Measurements from ENCODE around the gene SAMD8. TPM values are rescaled to one million over a fixed set of nuclear protein-coding genes. Genes with fewer than 3 reads are reported as not detected.

The SAMD8 gene
- total and polyA plus RNA-seq, 2 of the 8 experiments (the other 6 are each of a cell fraction or from before 2014, with no cell fraction given) = 11.7 to 20.9 TPM

GRCh38 chr10:75086278-75086934 is 25.1 kb upstream of the SAMD8 start:
- no peak overlapping the region for H3K18ac ChIP-seq (ENCODE audit: extremely low read depth, low read length)
- H2BK12ac ChIP-seq (ENCODE audit: low read depth, low read length) = no peak overlapping the region
- TF ChIP-seq SAP30 (IDR thresholded peaks at IDR 0.05; ENCODE audit: insufficient read depth, insufficient replicate concordance, low read length) (no peak), TBP (IDR thresholded peaks at IDR 0.05; ENCODE audit: low read depth, low read length) (no peak), TCF12 (IDR thresholded peaks at IDR 0.05; ENCODE audit: low read depth, low read length) (no peak), BACH1 (IDR thresholded peaks at IDR 0.05; ENCODE audit: low read length) (no peak), JUND (IDR thresholded peaks at IDR 0.05; ENCODE audit: low read length) (no peak), POLR2AphosphoS5 (IDR thresholded peaks at IDR 0.05; ENCODE audit: low read depth, low read length) (no peak), RNF2 (IDR thresholded peaks at IDR 0.05; ENCODE audit: borderline replicate concordance, low read depth, low read length, missing control alignments, poor library complexity, severe bottlenecking) (no peak), RAD21 (IDR thresholded peaks at IDR 0.05 in 1 of 2, conservative IDR thresholded peaks at IDR 0.05 in 1 of 2; ENCODE audit: low read depth in 2 of 2, low read length in 2 of 2) (no peak)
- no peak overlapping the region for H3K4ac ChIP-seq (replicated peaks; ENCODE audit: insufficient read length, low read depth, low read length)
- no peak overlapping the region for H3K9ac ChIP-seq (replicated peaks in 1 of 4; ENCODE audit: extremely low read depth in 1 of 4, low read depth in 3 of 4, low read length in 3 of 4)
- H3K23me2 ChIP-seq (ENCODE audit: low read depth, low read length) = no peaks in the 10 kb centered on the region
- no peak overlapping the region for H3K27ac ChIP-seq (ENCODE audit: low read depth, low read length)
- no peak overlapping the region for H2AK5ac ChIP-seq (ENCODE audit: low read depth, low read length)
- no peaks in the 10 kb centered on the region for H4K20me1 ChIP-seq (replicated peaks in 1 of 2; ENCODE audit: control insufficient read depth in 1 of 2, insufficient read depth in 2 of 2, low read length in 2 of 2)
- H4K91ac ChIP-seq (replicated peaks; ENCODE audit: insufficient read length, low read length) = no peak overlapping the region
- H4K8ac ChIP-seq (ENCODE audit: extremely low read depth, insufficient read depth, low read length) = no peak overlapping the region
- H3K4me2 ChIP-seq (ENCODE audit: insufficient read depth in 1 of 2, low read depth in 2 of 2, low read length in 2 of 2) = no peak overlapping the region
- H2AFZ ChIP-seq (ENCODE audit: low read length) = no peak overlapping the region
- H3K56ac ChIP-seq (replicated peaks; ENCODE audit: insufficient read length, low read depth, low read length) = no peak overlapping the region
- no peaks in the 10 kb centered on the region for H3K36me3 ChIP-seq (ENCODE audit: control insufficient read depth in 2 of 4, insufficient read depth in 4 of 4, low read length in 3 of 4)
- no peak overlapping the region for H2BK15ac ChIP-seq (ENCODE audit: low read length)
- FAIRE-seq (no peak), DNase-seq (ENCODE audit: low read depth in 1 of 2, low spot score in 2 of 2) (no peak)
- no peak overlapping the region for H3K23ac ChIP-seq (ENCODE audit: insufficient read length)
- no peak overlapping the region for H2BK20ac ChIP-seq (ENCODE audit: low read length)
- no peaks in the 10 kb centered on the region; a peak in 1 of 4 replicates for H3K9me3 ChIP-seq (ENCODE audit: insufficient read depth in 2 of 2, low read depth in 1 of 2, low read length in 1 of 2)
- H3K14ac ChIP-seq (ENCODE audit: insufficient read length) = no peak overlapping the region
- no peaks in the 10 kb centered on the region for H3K27me3 ChIP-seq (replicated peaks in 1 of 4; ENCODE audit: control insufficient read depth in 3 of 4, extremely low read depth in 1 of 4, insufficient read depth in 3 of 4, low read length in 3 of 4)
- H2BK5ac ChIP-seq (ENCODE audit: low read depth, low read length) = 0 out of 2 replicates have a peak overlapping the region, but pooled peaks have one; percentile 24
- 88% methylated on average over 9 of the region's 9 CpGs; no CpG with 5 or more reads in 1 of the 2 experiments for WGBS, 2 experiments (ENCODE audit: extremely low coverage in 1 of 2, insufficient coverage in 1 of 2, insufficient read length in 1 of 2, insufficient replicate concordance in 2 of 2, low coverage in 1 of 2, low lambda C conversion rate in 2 of 2, missing lambda C conversion rate in 1 of 2)
- no peaks in the 10 kb centered on the region for H3K79me1 ChIP-seq (ENCODE audit: low read depth, low read length)
- no peaks in the 10 kb centered on the region for H3K79me2 ChIP-seq (ENCODE audit: control insufficient read depth in 1 of 2, insufficient read depth in 2 of 2, low read length in 2 of 2)
- H4K5ac ChIP-seq (ENCODE audit: insufficient read length, low read depth, low read length) = no peak overlapping the region
- no peak overlapping the region for H2BK120ac ChIP-seq (replicated peaks; ENCODE audit: low read depth, low read length)
- no peak overlapping the region for H3K4me3 ChIP-seq (ENCODE audit: extremely low read depth in 1 of 4, insufficient read depth in 2 of 4, low read depth in 3 of 4, low read length in 4 of 4)
- H3K4me1 ChIP-seq (replicated peaks in 1 of 4; ENCODE audit: control insufficient read depth in 3 of 4, insufficient read depth in 4 of 4, low read length in 3 of 4) = peaks cover 0 to 19% (median 5%) of the 10 kb centered on the region in 4 experiments; a peak in 5 of 7 replicates
- ChIA-PET POLR2A (ENCODE audit: partially characterized antibody) (no interaction called here), CTCF (ENCODE audit: partially characterized antibody) (interaction anchor here (0.8 to 6.3 kb wide), 4 partner anchors 13 to 398 kb away, joined by 3 to 37 read pairs (median 6); a partner anchor contains a TSS)

Data from H1 (cell line).